SKM-1 (cell line): ENCODE data around the gene CDKN2D.

ENCODE experiments used
- DNase-seq: peaks from one replicate; lab custom pipeline; 2025; ENCODE audit not compliant: unreplicated experiment; lab: John Stamatoyannopoulos, UW

Gene CDKN2D

GRCh38 chr19:10521461-10522171 is 47.2 kb downstream of the CDKN2D start:
- no peak for DNase-seq

- DNase-seq: no peak
Observed at GRCh38 chr19:10520652-10521318, 48.0 kb downstream of the CDKN2D start.

GRCh38 chr19:10519421-10519820 is 49.4 kb downstream of the CDKN2D start:
- DNase-seq: no peak

GRCh38 chr19:10518444-10519361 is 50.1 kb downstream of the CDKN2D start:
- no peak for DNase-seq

- no peak for DNase-seq
Observed at GRCh38 chr19:10517760-10518443, 50.9 kb downstream of the CDKN2D start.

GRCh38 chr19:10517361-10517759 is 51.4 kb downstream of the CDKN2D start, which contains the start of gene S1PR5:
S1PR5 (minus strand) TSS chr19:10517447; CDS start chr19:10515011, 2,436 bp downstream.
- no peak for DNase-seq

GRCh38 chr19:10516671-10517286 is 52.0 kb downstream of the CDKN2D start:
- DNase-seq: no peak
